ENCODE results near the gene ABTB1.

ABTB1 gene

GRCh38 chr3:127694467-127695215 is 21.9 kb downstream of the ABTB1 start:
- no peak for DNase-seq (ENCODE audit: low spot score)
- peak; percentile 37 for TF ChIP-seq CTCF (IDR thresholded peaks at IDR 0.05; ENCODE audit: poor library complexity, severe bottlenecking)
- Histone ChIP-seq H3K27me3 (ENCODE audit: insufficient read depth, poor library complexity, severe bottlenecking) (no peaks in the 10 kb centered on the region), H3K4me1 (ENCODE audit: insufficient read depth, poor library complexity, severe bottlenecking) (peaks cover 23% of the 10 kb centered on the region), H3K4me3 (ENCODE audit: severe bottlenecking) (no peak overlapping the region), H3K27ac (ENCODE audit: poor library complexity, severe bottlenecking) (no peak overlapping the region), H3K9me3 (ENCODE audit: severe bottlenecking) (no peaks in the 10 kb centered on the region), H3K36me3 (ENCODE audit: low read depth) (no peaks in the 10 kb centered on the region)
- peak; percentile 32; the same call in 2 of the 3 replicates for ATAC-seq (ENCODE audit: low read depth)

GRCh38 chr3:127697551-127698240 is 24.9 kb downstream of the ABTB1 start:
- no peak for TF ChIP-seq CTCF (IDR thresholded peaks at IDR 0.05; ENCODE audit: poor library complexity, severe bottlenecking)
- H3K27ac ChIP-seq (ENCODE audit: poor library complexity, severe bottlenecking) = peak overlapping the region; percentile 55
- no peaks in the 10 kb centered on the region for H3K9me3 ChIP-seq (ENCODE audit: severe bottlenecking)
- H3K4me3 ChIP-seq (ENCODE audit: severe bottlenecking) = no peak overlapping the region
- DNase-seq (ENCODE audit: low spot score) (no peak), ATAC-seq (ENCODE audit: low read depth) (peak; percentile 78)
- H3K36me3 ChIP-seq (ENCODE audit: low read depth) = no peaks in the 10 kb centered on the region
- H3K27me3 ChIP-seq (ENCODE audit: insufficient read depth, poor library complexity, severe bottlenecking) = no peaks in the 10 kb centered on the region
- peaks cover 8% of the 10 kb centered on the region for H3K4me1 ChIP-seq (ENCODE audit: insufficient read depth, poor library complexity, severe bottlenecking)

GRCh38 chr3:127698286-127698685 is 25.5 kb downstream of the ABTB1 start:
- no peaks in the 10 kb centered on the region for H3K9me3 ChIP-seq (ENCODE audit: severe bottlenecking)
- no peaks in the 10 kb centered on the region for H3K36me3 ChIP-seq (ENCODE audit: low read depth)
- ATAC-seq (ENCODE audit: low read depth) (no peak), DNase-seq (ENCODE audit: low spot score) (no peak)
- peak overlapping the region; percentile 55 for H3K27ac ChIP-seq (ENCODE audit: poor library complexity, severe bottlenecking)
- peaks cover 8% of the 10 kb centered on the region for H3K4me1 ChIP-seq (ENCODE audit: insufficient read depth, poor library complexity, severe bottlenecking)
- TF ChIP-seq CTCF (IDR thresholded peaks at IDR 0.05; ENCODE audit: poor library complexity, severe bottlenecking) = no peak
- H3K27me3 ChIP-seq (ENCODE audit: insufficient read depth, poor library complexity, severe bottlenecking) = no peaks in the 10 kb centered on the region
- H3K4me3 ChIP-seq (ENCODE audit: severe bottlenecking) = no peak overlapping the region

- no peaks in the 10 kb centered on the region for H3K27me3 ChIP-seq (ENCODE audit: insufficient read depth, poor library complexity, severe bottlenecking)
- ATAC-seq (ENCODE audit: low read depth) = no peak
- no peak overlapping the region for H3K4me3 ChIP-seq (ENCODE audit: severe bottlenecking)
- DNase-seq (ENCODE audit: low spot score) = no peak
- H3K4me1 ChIP-seq (ENCODE audit: insufficient read depth, poor library complexity, severe bottlenecking) = peaks cover 8% of the 10 kb centered on the region
- H3K9me3 ChIP-seq (ENCODE audit: severe bottlenecking) = no peaks in the 10 kb centered on the region
- H3K27ac ChIP-seq (ENCODE audit: poor library complexity, severe bottlenecking) = no peak overlapping the region
- H3K36me3 ChIP-seq (ENCODE audit: low read depth) = no peaks in the 10 kb centered on the region
- no peak for TF ChIP-seq CTCF (IDR thresholded peaks at IDR 0.05; ENCODE audit: poor library complexity, severe bottlenecking)
Observed at GRCh38 chr3:127698691-127699415, 26.1 kb downstream of the ABTB1 start.
